Parathyroid adenoma (tissue), 2 donors: ENCODE data around the gene HSF2BP.

Experiments
- H2AFZ ChIP-seq: fragments of 300-600 bp; sonication (generic); one replicate; pipeline ENCODE4 v1.7.0; 2017; ENCODE audit warnings: antibody characterized with exemption, mild to moderate bottlenecking
- H3K27ac ChIP-seq: fragments of 300-600 bp; sonication (generic); one replicate; pipeline ENCODE4 v1.7.0; 2017
- H3K27me3 ChIP-seq: fragments of 300-600 bp; sonication (generic); one replicate; pipeline ENCODE4 v1.7.0; 2017; ENCODE audit warnings: low read length; ENCODE audit not compliant: control insufficient read depth, insufficient read depth
- H3K36me3 ChIP-seq: fragments of 300-600 bp; sonication (generic); one replicate; pipeline ENCODE4 v1.7.0; 2017; ENCODE audit warnings: low read length; ENCODE audit not compliant: control insufficient read depth, insufficient read depth
- H3K4me1 ChIP-seq: fragments of 300-600 bp; sonication (generic); one replicate; pipeline ENCODE4 v1.7.0; 2017; ENCODE audit warnings: control low read depth
- H3K4me2 ChIP-seq: fragments of 300-600 bp; sonication (generic); one replicate; pipeline ENCODE4 v1.7.0; 2017; ENCODE audit warnings: low read length
- H3K4me3 ChIP-seq: fragments of 300-600 bp; sonication (generic); one replicate; pipeline ENCODE4 v1.7.0; 2017; ENCODE audit warnings: low read depth, low read length
- H3K79me2 ChIP-seq: fragments of 300-600 bp; sonication (generic); one replicate; pipeline ENCODE4 v1.7.0; 2017; ENCODE audit warnings: control low read depth
- H3K9ac ChIP-seq: fragments of 300-600 bp; sonication (generic); one replicate; pipeline ENCODE4 v1.7.0; 2017; ENCODE audit warnings: mild to moderate bottlenecking
- H3K9me3 ChIP-seq: fragments of 300-600 bp; sonication (generic); one replicate; pipeline ENCODE4 v1.7.0; 2017; ENCODE audit warnings: low read length; ENCODE audit not compliant: control insufficient read depth
- CTCF ChIP-seq: fragments of 300-600 bp; sonication (generic); IDR thresholded peaks from one replicate; pipeline ENCODE4 v1.7.0; 2017; ENCODE audit warnings: antibody characterized with exemption, mild to moderate bottlenecking
- donor health status: primary hyperparathyroidism.

HSF2BP gene

GRCh38 chr21:43602266-43603232 lies 56.7 kb downstream of the HSF2BP start:
- H2AFZ ChIP-seq = no peak overlapping the region
- H3K36me3 ChIP-seq = no peaks in the 10 kb centered on the region
- H3K4me1 ChIP-seq = no peaks in the 10 kb centered on the region
- no peaks in the 10 kb centered on the region for H3K79me2 ChIP-seq
- no peaks in the 10 kb centered on the region for H3K27me3 ChIP-seq
- no peak overlapping the region for H3K4me2 ChIP-seq
- no peak overlapping the region for H3K27ac ChIP-seq
- no peak overlapping the region for H3K4me3 ChIP-seq
- no peaks in the 10 kb centered on the region for H3K9me3 ChIP-seq
- no peak overlapping the region for H3K9ac ChIP-seq
- TF ChIP-seq CTCF = no peak

GRCh38 chr21:43600642-43601402 lies 58.5 kb downstream of the HSF2BP start:
- H3K27me3 ChIP-seq = no peaks in the 10 kb centered on the region
- H3K9ac ChIP-seq = no peak overlapping the region
- H3K27ac ChIP-seq = no peak overlapping the region
- H3K36me3 ChIP-seq = no peaks in the 10 kb centered on the region
- H2AFZ ChIP-seq = no peak overlapping the region
- no peak overlapping the region for H3K4me2 ChIP-seq
- no peaks in the 10 kb centered on the region for H3K79me2 ChIP-seq
- H3K4me3 ChIP-seq = no peak overlapping the region
- no peak for TF ChIP-seq CTCF
- no peaks in the 10 kb centered on the region for H3K9me3 ChIP-seq
- H3K4me1 ChIP-seq = no peaks in the 10 kb centered on the region

- TF ChIP-seq CTCF = no peak
These were observed 59.6 kb downstream of the HSF2BP start for GRCh38 chr21:43599728-43600127.

GRCh38 chr21:43598416-43599120 lies 60.7 kb downstream of the HSF2BP start:
- H3K4me1 ChIP-seq = no peaks in the 10 kb centered on the region
- H3K4me2 ChIP-seq = no peak overlapping the region
- H3K27me3 ChIP-seq = no peaks in the 10 kb centered on the region
- no peak overlapping the region for H3K27ac ChIP-seq
- H2AFZ ChIP-seq = no peak overlapping the region
- H3K4me3 ChIP-seq = no peak overlapping the region
- no peaks in the 10 kb centered on the region for H3K9me3 ChIP-seq
- no peaks in the 10 kb centered on the region for H3K79me2 ChIP-seq
- no peak for TF ChIP-seq CTCF
- no peaks in the 10 kb centered on the region for H3K36me3 ChIP-seq
- no peak overlapping the region for H3K9ac ChIP-seq

More at GRCh38 chr21:43599728-43600127, 59.6 kb downstream of the HSF2BP start:
- Histone ChIP-seq H2AFZ (no peak overlapping the region), H3K4me2 (no peak overlapping the region), H3K4me1 (no peaks in the 10 kb centered on the region), H3K9ac (no peak overlapping the region), H3K4me3 (no peak overlapping the region), H3K79me2 (no peaks in the 10 kb centered on the region), H3K27me3 (no peaks in the 10 kb centered on the region), H3K36me3 (no peaks in the 10 kb centered on the region), H3K27ac (no peak overlapping the region), H3K9me3 (no peaks in the 10 kb centered on the region)
